ENCODE data around the gene CHCHD6.

CHCHD6 gene

DNA sequence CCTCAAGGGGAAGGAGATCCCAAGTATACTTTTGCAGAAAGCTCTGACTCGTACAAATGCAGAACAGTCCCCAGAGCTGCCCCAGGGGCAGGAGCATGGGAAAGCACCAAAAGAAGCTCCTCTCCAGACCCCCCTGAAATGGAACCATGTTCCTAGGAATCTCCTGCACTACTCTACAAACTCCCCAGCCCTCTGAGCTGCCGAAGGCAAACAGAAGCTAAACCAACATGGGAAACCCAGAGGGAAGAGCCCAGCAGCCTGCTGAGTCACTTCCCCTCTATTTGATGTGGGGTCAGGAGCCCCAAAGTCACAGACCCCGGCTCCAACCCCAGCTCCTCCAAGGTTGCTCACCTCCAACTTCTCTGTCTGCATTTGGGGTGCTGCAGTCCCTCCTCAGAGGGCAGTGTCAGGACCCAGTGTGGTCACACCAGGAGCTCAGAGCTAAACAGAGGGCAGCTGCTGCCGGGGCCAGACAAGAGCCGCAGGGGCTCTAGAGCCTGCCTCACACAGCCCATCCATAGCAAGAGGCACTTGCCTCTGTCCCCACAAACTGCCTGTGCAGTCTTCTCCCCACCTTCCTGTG lies 275.1 kb downstream of the CHCHD6 start:
- no peak overlapping the region for H3K27ac ChIP-seq
- peaks cover 4% of the 10 kb centered on the region for H3K36me3 ChIP-seq (ENCODE audit: control insufficient read depth, insufficient read depth, low read length)
- no peak overlapping the region for H3K4me3 ChIP-seq (ENCODE audit: low read depth, low read length)
- no peaks in the 10 kb centered on the region for H3K4me1 ChIP-seq
- no peaks in the 10 kb centered on the region for H3K27me3 ChIP-seq (ENCODE audit: control insufficient read depth, insufficient read depth, low read length)
- H3K4me2 ChIP-seq (ENCODE audit: low read length) = no peak overlapping the region
- H3K9ac ChIP-seq = no peak overlapping the region
- TF ChIP-seq, protein P1, sequence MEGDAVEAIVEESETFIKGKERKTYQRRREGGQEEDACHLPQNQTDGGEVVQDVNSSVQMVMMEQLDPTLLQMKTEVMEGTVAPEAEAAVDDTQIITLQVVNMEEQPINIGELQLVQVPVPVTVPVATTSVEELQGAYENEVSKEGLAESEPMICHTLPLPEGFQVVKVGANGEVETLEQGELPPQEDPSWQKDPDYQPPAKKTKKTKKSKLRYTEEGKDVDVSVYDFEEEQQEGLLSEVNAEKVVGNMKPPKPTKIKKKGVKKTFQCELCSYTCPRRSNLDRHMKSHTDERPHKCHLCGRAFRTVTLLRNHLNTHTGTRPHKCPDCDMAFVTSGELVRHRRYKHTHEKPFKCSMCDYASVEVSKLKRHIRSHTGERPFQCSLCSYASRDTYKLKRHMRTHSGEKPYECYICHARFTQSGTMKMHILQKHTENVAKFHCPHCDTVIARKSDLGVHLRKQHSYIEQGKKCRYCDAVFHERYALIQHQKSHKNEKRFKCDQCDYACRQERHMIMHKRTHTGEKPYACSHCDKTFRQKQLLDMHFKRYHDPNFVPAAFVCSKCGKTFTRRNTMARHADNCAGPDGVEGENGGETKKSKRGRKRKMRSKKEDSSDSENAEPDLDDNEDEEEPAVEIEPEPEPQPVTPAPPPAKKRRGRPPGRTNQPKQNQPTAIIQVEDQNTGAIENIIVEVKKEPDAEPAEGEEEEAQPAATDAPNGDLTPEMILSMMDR (IDR thresholded peaks at IDR 0.05) = no peak
- H3K79me2 ChIP-seq = peaks cover 2% of the 10 kb centered on the region
- no peak overlapping the region for H2AFZ ChIP-seq
- H3K9me3 ChIP-seq (ENCODE audit: control insufficient read depth, low read length) = no peaks in the 10 kb centered on the region

DNA sequence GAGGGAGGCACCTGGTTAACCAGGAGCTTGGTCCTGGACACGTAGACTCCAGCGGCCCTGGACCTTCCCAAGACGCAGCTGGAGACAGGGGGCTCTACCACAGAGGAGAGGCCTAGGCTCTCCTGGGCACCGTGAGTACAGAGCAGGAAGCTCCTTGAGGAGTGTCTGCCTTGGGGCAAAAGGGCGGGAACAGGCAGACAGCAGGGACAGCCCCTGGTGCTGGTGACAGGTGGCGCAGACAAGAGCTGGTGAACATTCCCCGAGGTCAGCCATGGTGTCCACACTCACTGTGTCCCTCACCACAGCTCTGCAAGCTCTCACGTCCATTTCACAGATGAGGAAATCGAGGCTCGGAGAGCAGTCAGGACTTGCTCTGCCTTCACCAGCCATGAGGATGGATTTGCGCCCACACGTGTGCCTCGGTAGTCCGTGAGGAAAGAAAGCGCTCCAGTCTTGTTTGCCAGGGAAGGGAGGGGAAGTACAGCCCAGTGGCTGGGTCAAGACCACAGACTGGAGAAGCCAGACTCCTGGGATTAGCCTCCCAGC lies 276.3 kb downstream of the CHCHD6 start:
- peaks cover 9% of the 10 kb centered on the region for H3K79me2 ChIP-seq
- H3K27ac ChIP-seq = no peak overlapping the region
- H3K4me1 ChIP-seq = peaks cover 7% of the 10 kb centered on the region
- H3K4me2 ChIP-seq (ENCODE audit: low read length) = no peak overlapping the region
- H3K9ac ChIP-seq = no peak overlapping the region
- no peak overlapping the region for H2AFZ ChIP-seq
- TF ChIP-seq, protein P1 (IDR thresholded peaks at IDR 0.05) = no peak
- no peak overlapping the region for H3K4me3 ChIP-seq (ENCODE audit: low read depth, low read length)
- H3K27me3 ChIP-seq (ENCODE audit: control insufficient read depth, insufficient read depth, low read length) = no peaks in the 10 kb centered on the region
- H3K9me3 ChIP-seq (ENCODE audit: control insufficient read depth, low read length) = no peaks in the 10 kb centered on the region
- H3K36me3 ChIP-seq (ENCODE audit: control insufficient read depth, insufficient read depth, low read length) = no peaks in the 10 kb centered on the region

DNA sequence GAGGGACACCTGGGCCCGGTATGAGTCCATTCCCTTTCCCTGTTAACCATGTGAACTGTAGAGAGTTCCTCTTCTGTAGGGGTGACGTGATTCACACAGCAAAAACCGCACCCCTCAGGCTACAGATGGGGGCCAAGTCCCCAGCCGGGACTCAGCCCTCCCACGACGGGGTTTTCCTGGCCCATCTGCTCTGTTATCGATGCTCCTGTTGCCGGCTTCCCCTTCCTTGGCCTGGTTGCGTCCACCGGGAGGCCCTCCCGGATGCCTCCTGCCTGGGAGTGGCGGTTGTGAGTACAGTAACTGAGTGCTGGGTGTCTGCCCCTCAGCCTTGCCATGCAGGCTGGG lies 278.1 kb downstream of the CHCHD6 start:
- Histone ChIP-seq H2AFZ (peak overlapping the region; percentile 90), H3K36me3 (ENCODE audit: control insufficient read depth, insufficient read depth, low read length) (no peaks in the 10 kb centered on the region), H3K27ac (no peak overlapping the region), H3K4me1 (peaks cover 25% of the 10 kb centered on the region), H3K9ac (no peak overlapping the region), H3K4me3 (ENCODE audit: low read depth, low read length) (peak overlapping the region; percentile 40), H3K4me2 (ENCODE audit: low read length) (peak overlapping the region; percentile 70), H3K27me3 (ENCODE audit: control insufficient read depth, insufficient read depth, low read length) (no peaks in the 10 kb centered on the region), H3K9me3 (ENCODE audit: control insufficient read depth, low read length) (no peaks in the 10 kb centered on the region), H3K79me2 (peaks cover 24% of the 10 kb centered on the region)
- TF ChIP-seq, protein P1 (IDR thresholded peaks at IDR 0.05) = no peak

DNA sequence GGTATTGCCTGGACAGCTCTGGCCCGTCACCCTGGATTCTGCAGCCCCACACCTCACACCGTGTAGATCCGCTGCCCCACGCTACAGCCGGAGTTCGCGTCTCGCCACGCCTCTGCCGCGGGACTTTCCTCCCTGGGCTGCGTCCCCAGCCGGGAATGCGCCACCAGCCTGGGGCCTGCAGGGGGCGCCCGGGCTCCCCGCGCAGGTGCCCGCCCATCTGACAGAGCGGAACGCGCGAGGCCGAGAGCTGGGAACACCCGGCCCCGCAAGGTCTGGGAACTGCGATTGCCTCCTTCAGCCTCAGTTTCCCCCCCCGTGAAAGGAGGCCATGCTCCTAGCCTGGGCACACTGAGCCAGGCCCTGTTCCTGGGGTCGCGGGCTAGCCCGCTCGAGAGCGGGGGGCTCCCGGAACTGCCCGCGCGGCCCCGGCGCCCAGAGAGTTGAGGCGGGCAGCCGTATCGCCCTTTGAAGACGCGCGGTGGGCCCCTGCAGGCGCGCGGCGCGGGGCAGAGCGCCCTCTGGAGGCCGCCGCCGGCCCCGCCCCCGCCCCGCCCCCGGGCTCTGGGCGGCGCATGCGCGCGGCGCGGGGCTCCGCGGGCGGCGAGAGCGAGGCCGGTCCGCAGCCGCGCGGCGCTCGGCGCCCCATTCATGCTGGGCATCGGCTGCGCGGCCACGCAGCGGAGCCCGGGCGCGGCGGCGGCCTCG lies 278.6 kb downstream of the CHCHD6 start, which contains the start of gene PLXNA1:
PLXNA1 (plus strand) TSS at position 645 of the 705 bp plus-strand sequence. CDS start 5,479 bp downstream, outside the sequence.
- Histone ChIP-seq H3K9me3 (ENCODE audit: control insufficient read depth, low read length) (no peaks in the 10 kb centered on the region), H3K4me2 (ENCODE audit: low read length) (peak within 1 kb of the TSS; percentile 81), H3K4me3 (ENCODE audit: low read depth, low read length) (peak within 1 kb of the TSS; percentile 65), H3K27ac (peak within 1 kb of the TSS; percentile 97), H2AFZ (peak within 1 kb of the TSS; percentile 90), H3K79me2 (peaks cover 25% of the 10 kb centered on the region), H3K27me3 (ENCODE audit: control insufficient read depth, insufficient read depth, low read length) (no peaks in the 10 kb centered on the region), H3K4me1 (peaks cover 30% of the 10 kb centered on the region), H3K9ac (peak within 1 kb of the TSS; percentile 64), H3K36me3 (ENCODE audit: control insufficient read depth, insufficient read depth, low read length) (no peaks in the 10 kb centered on the region)
- TF ChIP-seq, protein P1 (IDR thresholded peaks at IDR 0.05) = peak; percentile 95
